Astrocyte of the cerebellum (primary cell): ENCODE results near the gene XPR1.
"Not testable (repeated sequence)": the region's sequence is repeated elsewhere in the genome, so short reads cannot be mapped to it uniquely, and the experiment has no call there.

Source experiments
- DNase-seq: peaks from one replicate; pipeline ENCODE4 v3.0.0-alpha.2; 2011; ENCODE audit warnings: low read depth
- H3K4me3 ChIP-seq: 2 replicates; pipeline ENCODE4 v1.5.1; 2011; ENCODE audit warnings: mild to moderate bottlenecking, low read depth, low read length, moderate library complexity
- in situ Hi-C: cut with HindIII; loops from 2 replicates; pipeline ENCODE4 v1.10.0; 2017; ENCODE audit warnings: low sequenced_read_pairs
- TF ChIP-seq, protein P1 (sequence below): IDR thresholded peaks from 2 replicates; pipeline ENCODE4 v1.5.1; 2012; ENCODE audit warnings: low read length, low read depth, moderate library complexity, mild to moderate bottlenecking; ENCODE audit errors: missing control alignments

The XPR1 gene

DNA sequence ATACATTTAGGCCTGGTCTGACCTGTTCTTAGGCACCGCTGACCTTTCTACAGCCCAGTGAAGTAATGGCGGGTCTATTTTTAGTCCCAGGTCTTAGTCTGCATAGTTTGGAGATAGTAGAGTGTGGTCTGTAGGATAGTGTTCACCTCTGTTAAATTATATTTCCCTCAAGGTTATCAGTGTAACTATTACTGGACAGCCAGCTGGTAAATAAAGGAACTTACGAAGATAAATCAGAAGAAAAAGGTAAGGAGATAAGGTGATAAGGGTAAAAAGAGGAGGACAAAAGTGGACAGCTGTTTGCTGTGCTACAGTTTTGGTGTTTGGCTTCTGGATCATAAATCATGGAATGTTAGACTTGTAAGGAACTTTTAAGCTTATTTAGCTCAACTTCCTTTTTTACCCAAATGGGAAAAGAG, 8.7 kb downstream of the XPR1 start:
- TF ChIP-seq, protein P1, sequence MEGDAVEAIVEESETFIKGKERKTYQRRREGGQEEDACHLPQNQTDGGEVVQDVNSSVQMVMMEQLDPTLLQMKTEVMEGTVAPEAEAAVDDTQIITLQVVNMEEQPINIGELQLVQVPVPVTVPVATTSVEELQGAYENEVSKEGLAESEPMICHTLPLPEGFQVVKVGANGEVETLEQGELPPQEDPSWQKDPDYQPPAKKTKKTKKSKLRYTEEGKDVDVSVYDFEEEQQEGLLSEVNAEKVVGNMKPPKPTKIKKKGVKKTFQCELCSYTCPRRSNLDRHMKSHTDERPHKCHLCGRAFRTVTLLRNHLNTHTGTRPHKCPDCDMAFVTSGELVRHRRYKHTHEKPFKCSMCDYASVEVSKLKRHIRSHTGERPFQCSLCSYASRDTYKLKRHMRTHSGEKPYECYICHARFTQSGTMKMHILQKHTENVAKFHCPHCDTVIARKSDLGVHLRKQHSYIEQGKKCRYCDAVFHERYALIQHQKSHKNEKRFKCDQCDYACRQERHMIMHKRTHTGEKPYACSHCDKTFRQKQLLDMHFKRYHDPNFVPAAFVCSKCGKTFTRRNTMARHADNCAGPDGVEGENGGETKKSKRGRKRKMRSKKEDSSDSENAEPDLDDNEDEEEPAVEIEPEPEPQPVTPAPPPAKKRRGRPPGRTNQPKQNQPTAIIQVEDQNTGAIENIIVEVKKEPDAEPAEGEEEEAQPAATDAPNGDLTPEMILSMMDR: no peak
- in situ Hi-C loops: no loop called here
- no peak for DNase-seq

DNA sequence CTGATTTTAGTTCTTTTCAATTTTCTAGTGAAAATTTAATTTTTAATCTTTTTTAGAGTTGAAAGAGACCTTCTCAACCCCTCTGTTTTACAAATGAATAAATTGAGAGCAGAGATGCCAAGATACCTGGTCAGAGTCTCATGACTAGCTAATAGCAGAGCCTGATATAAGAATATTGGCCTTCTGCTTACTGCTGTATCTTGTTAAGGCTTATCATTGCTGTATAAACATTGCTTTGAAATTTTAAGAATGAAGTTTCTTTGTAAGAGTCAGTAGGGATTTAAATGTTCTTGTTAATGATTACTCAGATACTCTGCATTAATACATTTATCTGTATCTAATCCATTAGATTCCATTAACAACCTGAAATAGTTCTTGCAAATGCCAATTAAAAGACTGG, 9.8 kb downstream of the XPR1 start:
- TF ChIP-seq, protein P1: no peak
- no peak for DNase-seq
- H3K4me3 ChIP-seq: no peak overlapping the region
- in situ Hi-C loops: no loop called here

More for the DNA sequence above, 8.7 kb downstream of the XPR1 start:
- H3K4me3 ChIP-seq: no peak overlapping the region

DNA sequence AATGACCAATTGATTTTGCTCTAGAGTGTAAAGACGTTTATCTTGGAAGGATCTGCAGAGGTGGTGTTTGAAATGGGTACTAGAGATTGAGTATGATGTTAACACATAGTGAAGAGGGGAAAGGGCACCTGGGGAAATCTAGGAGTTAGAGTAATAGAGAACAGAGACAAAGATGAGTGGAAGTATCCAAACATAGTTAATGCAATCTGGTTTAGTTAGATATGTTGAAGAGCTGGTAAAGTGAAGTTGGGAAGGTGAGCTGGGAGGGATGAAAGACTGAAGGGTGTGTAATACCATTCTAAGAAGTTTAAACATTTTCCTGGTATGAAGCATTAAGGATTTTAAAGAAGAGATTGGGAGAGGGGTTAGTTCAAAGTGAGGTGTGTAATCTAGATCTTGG, 11.0 kb downstream of the XPR1 start:
- DNase-seq: no peak
- in situ Hi-C loops: no loop called here
- TF ChIP-seq, protein P1: no peak
- no peak overlapping the region for H3K4me3 ChIP-seq

DNA sequence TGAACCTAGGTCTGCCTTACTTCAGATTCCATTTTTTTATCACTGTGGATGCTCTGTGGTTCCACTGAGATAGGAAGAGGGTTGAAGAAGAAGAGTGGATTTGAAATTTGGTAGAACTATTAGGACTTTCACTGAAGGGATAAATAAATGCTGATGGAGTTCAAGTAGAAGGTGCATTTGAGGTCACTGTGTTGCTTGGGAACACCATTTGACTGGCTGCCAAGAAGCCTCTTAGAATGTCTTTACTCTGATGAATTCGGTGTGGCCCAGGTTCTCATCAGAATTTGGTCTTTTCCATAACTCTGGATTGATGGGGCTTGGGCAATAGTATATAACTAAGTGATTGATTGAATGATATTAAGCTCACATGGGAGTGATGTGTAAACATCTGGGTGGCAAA, 11.9 kb downstream of the XPR1 start:
- peak; percentile 22 for DNase-seq
- in situ Hi-C loops: no loop called here
- TF ChIP-seq, protein P1: no peak
- no peak overlapping the region for H3K4me3 ChIP-seq

DNA sequence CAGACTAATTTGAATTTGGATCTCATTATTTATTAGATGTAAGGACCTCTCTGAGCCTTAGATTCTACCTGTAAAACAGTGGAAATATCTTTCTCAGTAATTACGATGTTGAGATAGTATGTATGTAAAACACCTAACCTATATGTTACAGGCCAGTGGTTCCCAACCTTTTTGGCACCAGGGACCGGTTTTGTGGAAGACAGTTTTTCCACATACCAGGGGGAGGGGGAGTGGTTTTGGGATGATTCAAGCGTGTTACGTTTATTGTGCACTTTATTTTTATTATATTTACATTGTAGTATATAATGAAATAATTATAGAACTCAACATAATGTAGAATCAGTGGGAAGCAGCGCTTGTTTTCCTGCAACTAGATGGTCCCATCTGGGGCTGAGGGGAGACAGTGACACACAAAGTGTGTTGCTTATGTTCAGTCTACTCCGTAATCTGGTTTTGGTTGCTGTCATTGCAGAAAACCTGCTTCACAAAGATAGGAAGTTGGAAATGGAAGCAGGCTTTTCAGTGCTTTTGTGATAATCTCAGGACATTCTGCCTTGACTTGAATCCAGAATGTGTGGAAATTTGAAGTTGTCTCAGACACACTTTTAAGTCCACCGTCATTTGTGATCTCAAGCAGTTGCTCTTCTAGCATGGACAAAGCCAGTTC, 12.8 kb downstream of the XPR1 start:
- DNase-seq: no peak
- no peak overlapping the region for H3K4me3 ChIP-seq
- TF ChIP-seq, protein P1: no peak
- in situ Hi-C loops: no loop called here

DNA sequence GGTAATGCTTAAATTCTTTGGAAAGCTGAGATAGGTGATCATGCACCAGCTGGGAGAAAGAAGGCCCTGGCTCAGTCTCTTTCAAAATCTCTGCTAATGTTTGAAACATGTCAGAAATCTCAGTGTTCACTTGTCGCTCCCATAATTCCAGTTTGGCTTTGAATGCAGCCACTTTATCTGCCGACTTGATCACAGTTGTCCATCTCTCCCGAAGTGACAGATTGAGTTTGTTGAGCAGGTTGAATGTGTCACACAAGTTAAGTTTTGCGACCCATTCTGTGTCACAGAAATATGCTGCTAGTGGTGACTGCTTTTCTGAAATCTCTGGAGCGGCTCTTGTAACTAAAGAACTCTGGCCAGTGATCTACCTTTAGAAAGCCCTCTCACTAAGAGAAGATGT, 13.4 kb downstream of the XPR1 start:
- DNase-seq, H3K4me3 ChIP-seq, in situ Hi-C loops: not testable (repeated sequence)

DNA sequence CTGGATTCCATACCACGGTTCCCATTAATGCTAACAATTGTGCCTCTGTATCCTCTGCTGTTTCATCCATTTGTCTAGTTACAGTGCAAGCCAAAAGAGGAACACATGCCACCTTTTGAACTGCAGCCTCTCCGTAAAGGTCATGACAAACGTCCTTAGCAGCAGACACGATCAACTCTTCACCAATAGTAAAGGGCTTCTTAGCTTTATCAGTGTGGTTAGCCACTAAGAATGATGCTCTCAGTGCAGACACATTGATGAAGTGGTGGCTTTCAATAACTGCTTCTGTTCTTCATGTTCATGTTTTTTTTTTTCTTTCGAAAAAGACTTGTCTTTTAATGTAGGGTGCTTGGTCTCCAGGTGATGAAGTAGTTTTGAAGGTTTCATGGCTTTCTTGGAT, 14.3 kb downstream of the XPR1 start:
- TF ChIP-seq, protein P1: no peak
- H3K4me3 ChIP-seq: no peak overlapping the region
- in situ Hi-C loops: no loop called here
- no peak for DNase-seq
